Caco-2 (cell line): Measurements from ENCODE around the gene EHMT1. TPM values are rescaled to one million over a fixed set of nuclear protein-coding genes. Genes with fewer than 3 reads are reported as not detected.
"Not testable (repeated sequence)": the region's sequence is repeated elsewhere in the genome, so short reads cannot be mapped to it uniquely, and the experiment has no call there.

Experiments
- BruUV-seq: library from RNA; stranded (reverse); fragments of 400-500 nt; replicated peaks from 2 replicates; lab custom pipeline; 2021; lab: Mats Ljungman, UMichigan
- CTCF ChIA-PET: fragments of 300-600 bp; sonication (Branson Sonifier 250); formaldehyde crosslinking; loops from one replicate; lab custom pipeline; 2022; ENCODE audit warnings: antibody characterized with exemption; lab: Charles Lee
- POLR2A ChIA-PET: fragments of 300-600 bp; sonication (Branson Sonifier 250); formaldehyde crosslinking; loops from one replicate; lab custom pipeline; 2022; ENCODE audit warnings: antibody characterized with exemption; lab: Charles Lee
- DNase-seq, 2 experiments: peaks; one replicate each; pipeline versions ENCODE4 v3.0.0 to v3.0.0-alpha.2; 2020 to 2022
- H3K27me3 ChIP-seq: replicated peaks from 2 replicates; pipeline ENCODE4 v1.6.0; 2011; ENCODE audit warnings: low read length; ENCODE audit not compliant: control insufficient read depth, insufficient read depth
- H3K36me3 ChIP-seq: 2 replicates; pipeline ENCODE4 v1.5.1; 2011; ENCODE audit warnings: low read length; ENCODE audit not compliant: control insufficient read depth, insufficient read depth
- H3K4me1 ChIP-seq: fragments of 250-450 bp; sonication (Bioruptor Pico); 2 replicates; pipeline ENCODE4 v1.5.1; 2020; ENCODE audit warnings: mild to moderate bottlenecking
- H3K4me3 ChIP-seq: 2 replicates; pipeline ENCODE4 v1.5.1; 2011; ENCODE audit warnings: low read depth, mild to moderate bottlenecking, control low read depth, low read length
- H3K9me3 ChIP-seq: fragments of 250-450 bp; sonication (Bioruptor Pico); 2 replicates; pipeline ENCODE4 v1.5.1; 2020; ENCODE audit warnings: mild to moderate bottlenecking, moderate library complexity
- H3K27ac Mint-ChIP-seq: one replicate; pipeline ENCODE4 v1.8.0; 2022; ENCODE audit warnings: mixed read lengths; ENCODE audit not compliant: unreplicated experiment
- H3K27me3 Mint-ChIP-seq: one replicate; pipeline ENCODE4 v1.8.0; 2022; ENCODE audit warnings: mixed read lengths; ENCODE audit not compliant: insufficient read depth, unreplicated experiment
- H3K36me3 Mint-ChIP-seq: one replicate; pipeline ENCODE4 v1.8.0; 2022; ENCODE audit warnings: mild to moderate bottlenecking, mixed read lengths; ENCODE audit not compliant: insufficient read depth, unreplicated experiment
- H3K4me1 Mint-ChIP-seq: one replicate; pipeline ENCODE4 v1.8.0; 2022; ENCODE audit warnings: low read depth, mixed read lengths; ENCODE audit not compliant: unreplicated experiment
- H3K4me3 Mint-ChIP-seq: one replicate; pipeline ENCODE4 v1.8.0; 2022; ENCODE audit warnings: mild to moderate bottlenecking, moderate library complexity, mixed read lengths; ENCODE audit not compliant: unreplicated experiment
- H3K9me3 Mint-ChIP-seq: one replicate; pipeline ENCODE4 v1.8.0; 2022; ENCODE audit warnings: mixed read lengths; ENCODE audit not compliant: unreplicated experiment
- CTCF ChIP-seq, 2 experiments: fragments of 200-600 bp in 1 of 2; IDR thresholded peaks; 1 replicate in 1 of 2; 2 replicates in 1 of 2; pipeline versions ENCODE4 v1.5.1 to v1.8.0; 2011 to 2022; ENCODE audit warnings: antibody characterized with exemption in 1 of 2, control low read depth in 1 of 2, inconsistent platforms in 1 of 2, low read depth in 1 of 2, low read length in 1 of 2, mild to moderate bottlenecking in 1 of 2, moderate library complexity in 1 of 2; ENCODE audit not compliant: insufficient read depth in 1 of 2, severe bottlenecking in 1 of 2, unreplicated experiment in 1 of 2
- intact Hi-C: fragments of 100-400 bp; cut with micrococcal nuclease; formaldehyde crosslinking; loops from one replicate; pipeline ENCODE4 v1.10.0; 2022; ENCODE audit not compliant: unreplicated experiment
- total RNA-seq: library from RNA; stranded (reverse); gene quantifications from 2 replicates; pipeline ENCODE4 v1.2.3, GENCODE V29; 2022

EHMT1 gene
- total RNA-seq, 1 experiment from 2014 or later = 92.9 TPM

DNA sequence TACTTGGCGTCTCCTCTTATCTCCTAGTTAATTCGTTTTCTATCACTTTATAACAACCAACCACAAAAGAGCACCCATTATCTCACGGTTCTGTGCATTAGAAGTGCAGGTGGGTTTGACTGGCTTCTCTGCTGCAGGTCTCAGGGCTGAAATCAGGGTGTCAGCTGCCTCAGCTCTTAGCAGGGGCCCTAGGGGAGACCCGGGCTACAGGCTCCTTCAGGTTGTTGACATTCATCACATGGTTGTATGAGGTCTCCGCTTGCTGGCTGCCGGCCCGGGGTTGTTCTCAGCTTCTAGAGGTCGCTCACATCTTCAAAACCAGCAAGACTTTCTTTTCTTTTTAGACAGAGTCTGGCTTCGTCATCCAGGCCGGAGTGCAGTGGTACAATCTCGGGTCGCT is 25.6 kb upstream of the EHMT1 start:
- POLR2A ChIA-PET = no interaction called here
- CTCF ChIA-PET = no interaction called here

DNA sequence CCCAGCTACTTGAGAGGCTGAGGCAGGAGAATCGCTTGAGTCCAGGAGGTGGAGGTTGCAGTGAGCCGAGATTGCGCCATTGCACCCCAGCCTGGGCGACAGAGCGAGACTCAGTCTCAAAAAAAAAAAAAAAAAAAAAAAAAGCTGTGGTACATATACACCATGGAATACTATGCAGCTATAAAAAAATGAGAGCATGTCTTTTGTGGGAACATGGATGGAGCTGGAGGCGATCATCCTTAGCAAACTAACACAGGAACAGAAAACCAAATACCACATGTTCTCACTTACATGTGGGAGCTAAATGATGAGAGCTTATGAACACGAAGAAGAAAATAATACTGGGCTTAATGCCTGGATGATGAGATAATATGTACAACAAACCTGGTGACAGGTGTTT is 22.2 kb upstream of the EHMT1 start:
- not testable (repeated sequence) for BruUV-seq
- intact Hi-C loops = loop anchor here (10.0 kb wide), 1 partner anchor 152 kb away; the partner anchor contains the start of gene ENTPD8

More for the DNA sequence above, 25.6 kb upstream of the EHMT1 start:
- H3K9me3 ChIP-seq = no peaks in the 10 kb centered on the region
- no peak overlapping the region for H3K4me3 ChIP-seq
- H3K4me1 ChIP-seq = peaks cover 8% of the 10 kb centered on the region
- no peak for TF ChIP-seq CTCF (IDR thresholded peaks at IDR 0.05; ENCODE audit: insufficient read depth in 1 of 2, low read depth in 1 of 2, low read length in 1 of 2, severe bottlenecking in 1 of 2, unreplicated experiment in 1 of 2)
- BruUV-seq = no TSS peak
- Mint-ChIP-seq H3K27ac (no peak overlapping the region), H3K4me1 (no peaks in the 10 kb centered on the region), H3K4me3 (peak overlapping the region; percentile 18), H3K9me3 (no peaks in the 10 kb centered on the region), H3K36me3 (peaks cover 10% of the 10 kb centered on the region), H3K27me3 (no peaks in the 10 kb centered on the region)
- no peak for DNase-seq
- no peaks in the 10 kb centered on the region; the same call in 1 of the 2 replicates for H3K36me3 ChIP-seq
- H3K27me3 ChIP-seq = no peaks in the 10 kb centered on the region
- intact Hi-C loops = loop anchor here (10.0 kb wide), 1 partner anchor 148 kb away; the partner anchor contains the start of gene ENTPD8

DNA sequence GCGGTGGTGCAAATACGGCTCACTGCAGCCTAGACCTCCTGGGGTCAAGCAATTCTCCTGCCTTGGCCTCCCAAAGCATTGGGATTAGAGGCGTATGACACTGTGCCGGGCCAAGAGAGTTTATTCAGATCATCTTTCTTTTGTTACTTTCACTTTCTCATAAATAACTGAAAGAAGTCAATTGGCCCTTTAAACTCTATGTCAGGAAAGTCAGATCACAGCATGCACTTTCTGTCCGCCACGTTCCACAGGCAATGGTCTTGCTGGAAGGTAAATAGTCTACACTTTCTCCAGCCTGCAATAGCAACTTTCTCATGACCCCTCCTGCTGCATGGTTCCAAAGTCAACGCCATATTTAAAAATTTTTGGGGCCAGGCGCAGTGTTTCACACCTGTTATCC is 19.9 kb upstream of the EHMT1 start:
- no peaks in the 10 kb centered on the region for H3K36me3 Mint-ChIP-seq
- H3K27me3 ChIP-seq = no peaks in the 10 kb centered on the region
- POLR2A ChIA-PET = no interaction called here
- no peaks in the 10 kb centered on the region for H3K9me3 Mint-ChIP-seq
- CTCF ChIA-PET = no interaction called here
- no peak for TF ChIP-seq CTCF (IDR thresholded peaks at IDR 0.05; ENCODE audit: insufficient read depth in 1 of 2, low read depth in 1 of 2, low read length in 1 of 2, severe bottlenecking in 1 of 2, unreplicated experiment in 1 of 2)
- H3K36me3 ChIP-seq = no peaks in the 10 kb centered on the region
- intact Hi-C loops = loop anchor here (10.0 kb wide), 1 partner anchor 154 kb away; the partner anchor contains the start of gene ENTPD8
- no TSS peak for BruUV-seq
- no peaks in the 10 kb centered on the region for H3K9me3 ChIP-seq
- no peak overlapping the region for H3K27ac Mint-ChIP-seq
- H3K27me3 Mint-ChIP-seq = no peaks in the 10 kb centered on the region
- peaks cover 6% of the 10 kb centered on the region for H3K4me1 Mint-ChIP-seq
- H3K4me3 Mint-ChIP-seq = no peak overlapping the region
- no peak for DNase-seq
- no peaks in the 10 kb centered on the region for H3K4me1 ChIP-seq
- no peak overlapping the region for H3K4me3 ChIP-seq

More for the DNA sequence above, 22.2 kb upstream of the EHMT1 start:
- H3K4me3 ChIP-seq, CTCF ChIA-PET, H3K36me3 Mint-ChIP-seq, H3K27me3 ChIP-seq, POLR2A ChIA-PET, H3K4me1 Mint-ChIP-seq, H3K4me3 Mint-ChIP-seq, H3K27me3 Mint-ChIP-seq, H3K9me3 Mint-ChIP-seq, H3K27ac Mint-ChIP-seq, H3K4me1 ChIP-seq, DNase-seq, H3K9me3 ChIP-seq, H3K36me3 ChIP-seq: not testable (repeated sequence)
